PC-9 (cell line): Measurements from ENCODE around the gene POU3F1.

ENCODE experiments used
- CTCF ChIP-seq: fragments of 200-600 bp; sonication (generic); conservative IDR thresholded peaks from 2 replicates; pipeline ENCODE4 v1.6.1; 2017; ENCODE audit warnings: mixed run types, antibody characterized with exemption, mild to moderate bottlenecking, moderate library complexity
- EZH2 ChIP-seq: fragments of 200-600 bp; sonication (generic); IDR thresholded peaks from 2 replicates; pipeline ENCODE4 v1.8.0; 2017; ENCODE audit warnings: antibody characterized with exemption, low read depth

DNA sequence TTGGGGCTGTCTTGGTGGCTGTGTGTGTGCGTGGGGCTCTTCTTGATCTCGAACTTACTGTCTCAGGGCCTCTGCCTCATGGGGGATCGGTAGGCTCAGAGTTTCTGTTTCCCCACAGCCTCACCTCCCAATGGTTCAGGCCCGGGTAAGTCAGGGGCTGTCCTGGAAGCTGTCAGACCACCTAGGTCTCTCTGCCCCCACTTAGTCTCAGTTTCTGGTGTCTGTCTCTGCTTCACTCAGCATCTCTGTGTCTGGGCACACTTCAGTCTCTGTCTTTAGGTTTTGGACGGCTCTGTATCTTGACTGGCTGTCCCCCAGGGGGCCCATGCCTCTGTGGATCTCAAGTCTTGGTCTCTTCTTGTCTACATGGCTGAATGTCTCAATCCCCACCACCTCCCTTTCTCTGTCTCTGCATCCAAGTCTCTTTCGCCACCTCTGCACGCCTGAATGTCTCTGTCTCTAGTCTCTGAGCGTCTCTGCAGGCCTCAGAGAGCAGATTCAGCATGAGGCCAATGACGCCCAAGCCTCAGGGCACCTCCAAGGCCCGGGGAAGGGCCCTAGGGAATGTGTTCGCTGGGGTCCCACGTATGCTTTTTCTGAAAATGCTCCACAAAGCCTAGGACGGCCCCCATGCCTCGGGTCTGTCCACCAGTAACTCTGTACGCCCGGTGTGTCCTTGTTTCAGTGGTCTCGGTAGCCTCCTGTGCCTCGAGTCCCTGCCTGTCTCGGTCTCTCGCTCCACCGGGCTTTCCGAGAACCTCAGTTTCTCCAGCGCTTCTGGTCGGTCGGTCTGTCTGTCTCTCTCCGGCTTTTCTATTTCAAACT lies 42.1 kb downstream of the POU3F1 start:
- TF ChIP-seq CTCF: no peak
- no peak for TF ChIP-seq EZH2
